HG02642 (cell line): ENCODE measurements around the gene CEL.

Experiments
- ATAC-seq: cut with Tn5 transposase; IDR thresholded peaks from one replicate; pipeline ENCODE4 v1.9.1; 2021; ENCODE audit warnings: mild to moderate bottlenecking; ENCODE audit not compliant: unreplicated experiment, poor library complexity

The CEL gene

DNA sequence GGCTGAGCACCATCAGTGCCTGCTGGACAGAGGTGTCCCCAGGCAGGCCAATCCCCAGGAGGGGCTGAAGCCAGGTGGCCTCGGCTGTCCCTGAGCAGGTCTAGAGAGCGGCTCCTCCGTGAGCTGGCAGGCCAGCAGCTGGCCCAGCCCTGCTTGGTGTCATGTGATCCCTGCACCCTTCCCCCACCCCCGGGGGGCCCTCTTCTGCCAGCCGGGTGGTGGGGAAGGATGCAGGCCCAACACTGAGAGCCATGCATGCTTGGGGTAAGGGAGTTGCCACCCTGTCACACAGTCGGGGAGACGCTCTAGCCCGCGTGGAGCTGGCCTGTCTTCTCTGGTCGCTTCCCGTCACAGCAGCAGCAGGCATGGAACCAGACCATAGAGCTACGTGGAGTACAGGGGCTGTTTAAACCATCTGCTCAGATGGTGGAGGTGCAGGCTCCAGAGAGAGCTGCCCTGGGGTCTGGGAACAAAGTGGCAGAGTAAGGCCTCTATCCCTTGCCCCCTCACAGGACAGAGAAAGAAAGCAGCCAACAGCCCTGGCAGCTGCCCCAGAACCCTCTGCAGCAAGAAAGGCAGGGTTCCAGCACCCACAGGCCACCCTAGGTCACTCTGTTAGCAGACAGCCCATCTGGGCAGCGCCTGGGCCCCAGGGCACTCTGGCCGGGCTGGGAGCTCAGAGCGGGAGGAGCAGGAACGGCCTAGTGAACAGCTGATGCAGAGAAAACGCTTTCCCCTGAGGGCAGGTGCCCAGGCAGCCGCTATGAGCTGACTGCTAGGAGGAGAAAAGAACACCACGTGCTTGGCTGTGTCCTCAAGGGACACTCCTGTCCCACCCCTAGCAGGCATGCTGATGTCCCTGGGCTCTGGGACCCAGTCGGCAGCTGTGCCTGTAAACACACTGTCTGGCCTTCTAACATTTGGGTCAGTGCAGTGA, 52.4 kb downstream of the CEL start:
- no peak for ATAC-seq

DNA sequence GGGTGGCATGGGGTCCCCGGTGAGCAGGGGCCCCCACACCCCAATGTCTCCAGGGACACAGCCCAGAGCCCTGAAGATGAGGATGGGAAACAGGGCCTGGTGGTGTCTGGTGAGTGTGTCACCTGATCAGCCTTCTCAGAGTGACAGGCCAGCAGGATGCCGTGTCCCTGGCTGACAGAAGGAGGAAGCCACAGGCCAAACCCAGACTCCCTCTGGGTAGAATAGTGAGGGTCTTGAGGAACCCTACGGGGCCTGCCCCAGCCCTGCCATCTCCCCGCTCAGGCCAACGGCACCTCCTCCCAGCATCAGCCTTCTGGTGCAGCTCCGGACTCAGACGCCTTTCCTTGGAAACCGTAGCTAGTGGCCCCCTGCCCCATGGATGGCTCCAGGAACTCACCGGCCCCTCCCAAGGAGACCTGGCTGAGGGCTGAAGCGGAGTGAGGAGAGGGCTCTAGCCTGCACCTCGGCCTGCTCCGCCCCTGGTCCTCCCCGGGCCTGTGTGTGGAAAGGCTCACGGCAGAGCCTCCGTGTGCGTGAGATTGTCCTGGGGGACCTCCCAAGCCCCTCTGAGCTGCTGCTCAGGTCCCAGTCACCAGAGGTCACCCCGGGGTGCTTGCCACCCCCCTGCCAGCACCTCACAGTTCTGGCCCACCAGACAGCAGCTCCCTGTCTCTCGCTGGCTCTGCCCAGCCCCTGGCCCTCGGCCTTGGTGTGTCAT, 53.3 kb downstream of the CEL start:
- ATAC-seq, result no peak

DNA sequence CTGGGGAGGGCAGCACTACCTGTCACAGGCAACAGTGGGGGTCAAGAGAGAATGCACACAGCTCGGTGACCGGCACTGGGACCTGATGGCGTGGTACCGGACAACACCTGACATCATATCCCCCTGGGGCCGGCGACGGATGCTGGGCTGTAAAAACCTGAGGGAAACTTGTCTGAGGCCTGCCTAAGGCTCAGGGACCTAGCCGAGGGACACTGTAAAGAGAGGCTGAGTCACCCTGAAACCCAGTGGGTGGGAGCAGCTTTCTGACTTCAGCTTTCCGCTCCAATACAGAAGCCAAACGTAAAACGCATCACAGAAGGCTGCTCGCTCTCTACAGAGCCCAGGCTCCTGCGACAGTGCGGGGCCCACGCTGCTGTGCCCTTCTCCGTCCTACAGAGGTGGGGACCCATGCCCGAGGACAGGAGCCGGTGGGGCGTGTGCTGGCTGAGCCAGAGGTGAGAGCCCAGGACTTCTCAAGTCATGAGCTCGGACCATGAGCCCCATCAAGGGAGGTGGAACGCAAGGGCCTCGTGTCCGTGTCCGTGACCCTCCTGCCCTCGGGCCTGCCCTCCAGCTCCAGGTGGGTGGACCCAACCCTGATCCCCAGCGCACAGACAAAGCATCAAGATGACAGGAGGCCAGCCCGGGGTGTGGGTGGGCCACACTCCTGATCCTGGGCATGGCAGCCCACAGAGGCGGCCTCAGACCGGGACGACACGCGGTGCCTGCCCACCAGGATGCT, 54.0 kb downstream of the CEL start:
- peak; percentile 52 for ATAC-seq

DNA sequence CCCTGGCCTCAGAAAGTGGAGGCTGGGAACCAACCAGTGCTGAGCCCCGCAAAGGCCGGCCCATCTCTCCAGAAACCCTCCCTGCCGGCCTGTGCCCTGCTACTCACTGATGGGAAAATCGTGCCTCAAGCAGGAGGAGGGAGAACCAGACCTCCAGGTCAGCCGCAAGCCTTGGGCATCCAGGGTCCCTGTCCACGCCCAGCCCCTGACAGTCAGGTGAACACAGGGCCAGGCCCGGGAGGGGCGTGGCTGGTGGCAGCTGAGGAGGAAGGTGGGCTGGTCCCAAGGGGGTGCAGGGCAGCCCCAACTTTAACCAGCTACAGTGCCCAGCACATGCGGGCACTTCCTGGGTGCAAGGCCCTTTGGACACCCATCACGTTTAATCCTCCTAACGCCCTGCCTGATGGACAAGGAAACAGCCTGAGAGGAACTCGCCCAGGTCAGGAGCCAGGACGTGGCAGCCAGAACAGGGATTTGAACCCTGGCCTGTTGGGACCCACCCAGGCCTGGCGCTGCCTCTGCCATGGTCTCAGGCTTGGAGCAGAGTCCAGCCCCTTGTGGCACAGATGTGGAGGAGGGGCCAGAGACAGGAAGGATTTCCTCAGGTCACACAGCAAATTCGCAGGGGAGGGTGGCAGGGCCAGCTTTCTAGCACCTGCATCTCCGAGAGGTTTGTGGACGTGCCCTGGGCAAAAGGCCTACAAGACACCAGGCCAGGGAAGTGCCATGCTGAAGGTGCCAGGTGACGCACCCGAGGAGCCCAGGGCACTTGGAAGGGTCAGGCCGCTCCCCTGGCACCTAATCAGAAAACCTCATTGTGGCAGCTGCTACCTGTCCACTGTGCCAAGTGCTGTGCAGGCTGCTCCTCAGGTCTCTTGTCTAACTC, 54.8 kb downstream of the CEL start:
- ATAC-seq, result no peak

DNA sequence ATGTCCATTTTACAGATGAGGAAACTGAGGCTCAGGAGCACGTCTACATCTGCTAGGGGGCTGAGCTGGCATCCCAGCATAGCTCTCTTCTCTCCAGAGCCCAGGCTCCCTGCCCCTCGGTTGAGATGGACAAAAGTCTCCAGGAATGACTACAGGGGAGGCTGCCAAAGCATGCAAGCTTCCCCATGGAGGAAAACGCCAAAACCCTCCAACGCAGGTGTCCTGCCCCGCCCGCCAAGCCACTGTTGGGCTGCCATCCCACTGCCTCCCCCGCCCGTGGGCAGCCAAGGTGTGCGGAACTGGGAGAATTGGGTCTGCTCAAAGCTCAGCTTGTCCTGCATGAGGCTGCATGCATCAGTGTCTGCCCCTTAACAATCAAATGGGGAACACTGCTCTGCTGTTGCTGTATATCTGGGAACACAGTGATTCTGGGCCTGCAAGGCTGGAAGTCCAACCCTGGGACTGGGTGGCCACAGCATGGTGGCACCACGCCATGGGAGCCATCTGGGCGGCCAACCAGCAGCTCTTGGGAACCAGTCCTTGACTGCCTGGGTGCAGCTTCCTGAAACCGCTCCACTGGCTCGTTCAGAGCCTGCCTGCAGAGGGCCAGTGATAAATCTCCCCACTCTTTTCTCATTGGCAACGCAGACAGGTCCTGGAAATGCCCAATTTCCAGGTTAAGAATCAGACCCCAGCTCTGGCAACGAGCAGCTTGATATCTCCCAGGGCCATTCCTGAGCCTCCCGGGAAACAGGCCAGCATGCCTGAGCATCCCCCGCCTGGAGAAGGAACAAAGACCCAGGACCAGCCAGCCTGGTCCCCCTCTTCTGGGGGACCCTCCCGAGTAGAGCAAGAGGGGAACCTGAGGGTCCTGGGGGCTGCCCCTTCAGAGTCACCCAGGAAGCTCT, 55.7 kb downstream of the CEL start:
- ATAC-seq, result no peak

DNA sequence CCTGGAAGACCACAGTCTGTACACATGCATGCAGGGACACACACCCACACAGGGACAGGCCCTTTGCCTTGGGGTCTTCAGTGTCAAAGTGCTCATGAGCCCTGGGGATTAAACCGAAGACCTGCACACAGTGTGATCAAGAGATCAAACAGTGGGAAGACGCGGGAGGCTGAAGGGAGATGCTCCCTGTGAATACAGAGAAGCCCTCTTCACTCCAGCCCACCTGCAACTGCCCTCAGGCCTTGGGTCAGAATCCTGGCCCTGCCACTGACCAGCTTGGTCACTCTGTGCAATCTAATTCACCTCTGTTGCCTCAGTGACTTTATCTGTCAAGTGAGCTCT, 56.4 kb downstream of the CEL start:
- ATAC-seq, result no peak

DNA sequence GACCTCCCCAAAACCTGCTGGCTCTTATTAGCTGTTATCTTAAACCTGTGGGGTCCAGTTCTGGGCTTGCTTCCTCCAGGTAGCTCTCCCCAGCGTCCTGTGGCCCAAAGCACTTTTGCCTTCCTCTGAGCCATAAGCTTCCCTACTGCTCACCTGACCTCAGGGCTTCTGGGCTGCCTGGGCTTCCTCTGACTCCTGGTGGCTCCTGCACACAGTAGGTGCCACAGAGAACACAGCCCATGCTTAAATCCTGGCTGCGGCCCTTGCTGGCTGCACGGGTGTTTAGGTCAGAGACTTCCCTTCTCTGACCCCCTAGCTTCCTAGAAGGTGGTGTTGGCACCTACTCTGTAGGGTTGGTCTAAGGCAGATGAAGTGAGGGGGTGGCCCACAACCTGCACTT, 56.8 kb downstream of the CEL start:
- no peak for ATAC-seq

DNA sequence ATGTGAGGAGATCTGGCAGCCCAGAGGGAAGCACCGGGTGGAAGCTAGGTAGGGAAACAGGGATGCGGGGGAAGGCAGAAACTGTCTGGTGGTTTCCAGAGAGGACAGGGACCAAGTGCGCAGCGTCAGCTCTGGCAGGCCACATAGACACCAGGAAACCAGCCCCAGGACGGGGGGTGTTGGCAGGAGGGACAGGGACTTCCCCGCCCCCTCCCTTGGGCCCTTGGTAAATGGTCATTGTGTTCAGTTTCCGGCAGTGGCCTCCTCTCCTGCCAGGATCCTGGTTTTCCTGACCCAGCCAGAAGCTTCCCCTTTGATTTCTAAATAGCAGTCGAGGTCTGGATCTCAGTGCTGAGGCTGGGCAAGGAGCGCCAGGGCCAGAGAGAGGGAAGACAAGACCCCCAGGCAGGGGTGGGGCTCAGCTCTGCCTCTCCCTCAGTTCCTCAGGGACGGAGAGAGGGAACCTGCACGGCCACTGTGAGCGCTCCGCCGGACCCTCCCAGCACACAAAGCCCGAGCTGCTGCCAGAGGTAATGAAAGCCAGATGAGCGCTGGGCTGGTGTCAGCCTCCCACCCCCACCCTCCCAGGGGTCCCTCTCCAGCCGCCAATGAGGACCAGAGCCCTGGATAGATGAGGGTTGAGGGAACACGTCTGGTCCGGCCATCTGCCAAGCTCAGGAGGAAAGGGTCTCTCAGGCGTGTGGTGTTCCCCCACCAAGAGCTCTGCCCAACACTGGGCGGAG, 57.5 kb downstream of the CEL start:
- ATAC-seq, result no peak

DNA sequence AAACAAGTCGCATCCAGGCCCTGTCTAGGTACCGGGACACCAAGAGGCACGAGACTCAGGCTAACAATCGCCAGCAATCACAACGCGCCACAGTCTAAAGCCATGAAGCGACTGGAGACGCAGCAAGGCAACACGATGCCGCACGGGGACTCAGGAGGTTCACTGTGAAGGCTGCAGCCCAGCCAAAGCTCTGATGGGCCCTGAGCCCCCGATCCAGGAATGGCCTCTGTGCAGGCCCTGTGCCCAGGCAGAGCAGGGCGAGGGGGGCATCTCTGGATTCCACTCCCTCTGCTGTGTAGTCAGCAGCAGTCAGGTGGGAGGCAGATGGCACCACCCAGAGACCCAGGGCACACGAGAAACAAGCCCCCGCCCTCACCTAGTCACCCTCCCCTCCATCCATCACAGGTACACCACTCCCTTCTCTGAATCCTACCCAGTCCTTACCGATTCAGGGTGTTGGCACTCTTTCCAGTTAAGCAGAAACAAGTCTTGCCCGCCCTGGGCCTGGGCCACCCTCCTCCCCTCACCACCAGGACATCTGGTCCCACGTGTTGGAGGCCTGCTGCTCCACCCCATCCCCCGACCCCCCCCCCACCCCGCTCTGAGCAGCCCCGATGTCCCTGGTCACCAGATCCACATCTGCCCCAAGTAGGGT, 58.2 kb downstream of the CEL start:
- no peak for ATAC-seq

DNA sequence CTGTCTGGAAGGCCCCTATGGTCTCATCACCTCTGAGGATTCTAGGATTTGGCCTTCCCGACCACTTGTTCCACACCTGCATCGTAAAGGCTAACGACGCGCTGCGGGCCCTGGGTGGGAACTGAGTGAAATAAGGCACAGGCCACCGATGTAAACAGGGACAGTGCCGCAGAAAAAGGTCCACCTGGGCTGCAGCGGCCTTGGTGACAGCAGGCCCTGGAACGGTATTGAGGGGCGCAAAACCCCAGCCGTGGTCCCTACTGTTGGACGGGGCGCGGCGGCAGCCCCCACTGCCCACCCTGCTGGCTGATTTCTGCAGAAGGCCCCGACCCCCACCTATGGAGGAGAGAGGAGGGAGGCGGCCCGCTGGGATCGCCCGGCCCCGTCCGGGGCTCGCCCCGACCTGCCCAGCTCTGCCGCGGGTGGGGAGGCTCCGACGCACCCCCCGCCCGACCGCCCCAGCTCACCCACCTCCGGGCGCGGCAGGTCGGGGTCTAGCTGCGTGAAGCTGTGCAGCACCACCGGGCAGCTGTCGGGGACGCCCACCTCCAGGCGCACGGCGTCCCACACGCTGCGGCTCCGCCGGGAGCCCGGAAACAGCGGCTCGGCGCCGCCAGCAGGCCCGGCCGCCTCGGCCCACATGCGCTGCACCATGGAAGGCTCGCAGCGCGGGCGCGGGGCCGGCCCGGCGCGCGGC, 58.9 kb downstream of the CEL start:
- peak; percentile 7 for ATAC-seq
